Measurements from ENCODE around the gene XPR1.

The XPR1 gene

DNA sequence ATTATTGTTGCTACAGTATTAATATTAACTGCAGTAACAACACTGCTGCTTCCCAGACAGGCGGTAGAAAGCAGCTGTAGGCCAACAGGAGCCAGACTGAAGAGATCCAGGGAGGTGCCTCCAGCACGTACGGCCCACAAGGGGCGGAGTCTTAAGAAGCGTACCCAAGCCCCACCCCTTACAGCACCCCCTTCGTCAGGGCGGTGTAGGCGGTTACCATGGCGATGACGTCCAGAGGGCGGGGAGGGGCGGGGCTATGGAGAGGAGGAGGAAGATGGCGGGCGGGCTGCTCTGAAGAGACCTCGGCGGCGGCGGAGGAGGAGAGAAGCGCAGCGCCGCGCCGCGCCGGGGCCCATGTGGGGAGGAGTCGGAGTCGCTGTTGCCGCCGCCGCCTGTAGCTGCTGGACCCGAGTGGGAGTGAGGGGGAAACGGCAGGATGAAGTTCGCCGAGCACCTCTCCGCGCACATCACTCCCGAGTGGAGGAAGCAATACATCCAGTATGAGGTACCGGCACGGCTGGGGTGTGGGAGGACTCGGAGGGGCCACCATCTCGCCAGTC is at the start of gene XPR1:
Gene XPR1 (plus strand): TSS at position 257 of the 560 bp plus-strand sequence. CDS start 180 bp downstream, at position 437.
- peak; percentile 94 to 97 for DNase-seq (ENCODE audit: low read depth in 1 of 2, low spot score in 1 of 2)

DNA sequence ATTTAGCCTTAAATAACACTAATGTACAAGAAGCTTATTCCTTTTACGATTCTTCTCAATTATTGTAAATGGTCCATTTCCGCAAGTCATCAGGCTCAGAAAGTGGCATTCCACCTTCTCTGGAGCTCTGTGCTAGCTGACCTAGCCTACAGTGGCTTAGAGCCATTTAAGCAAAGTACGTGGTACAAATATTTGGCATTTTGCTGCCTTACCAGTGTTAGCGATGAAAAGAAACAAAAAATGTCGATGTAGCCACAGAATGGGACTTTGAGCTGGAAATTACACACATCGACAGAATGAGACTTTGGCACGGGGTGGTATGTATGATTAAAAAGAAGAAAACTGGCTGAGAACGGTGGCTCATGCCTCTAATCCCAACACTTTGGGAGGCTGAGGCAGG is 47.0 kb upstream of the XPR1 start:
- no peak for DNase-seq (ENCODE audit: low read depth in 1 of 2, low spot score in 1 of 2)

DNA sequence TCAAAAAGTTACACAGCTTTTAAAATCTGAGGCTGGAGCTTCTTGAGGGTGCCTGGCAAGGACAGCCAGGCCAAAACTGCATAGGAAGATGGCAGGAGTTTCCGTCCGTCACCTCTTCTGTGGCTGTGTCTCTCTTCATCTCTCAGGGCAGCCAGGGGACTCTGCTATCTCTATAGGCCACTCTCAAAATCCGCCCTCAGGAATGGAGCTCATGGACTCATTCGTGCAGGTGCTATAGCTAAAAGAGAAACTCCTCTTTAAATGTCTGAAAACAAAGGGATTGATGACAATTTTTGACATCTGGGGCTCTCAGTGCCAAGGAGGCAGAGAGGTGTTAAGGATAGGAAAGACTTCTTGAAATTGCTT is 45.8 kb upstream of the XPR1 start:
- no peak for DNase-seq (ENCODE audit: low read depth in 1 of 2, low spot score in 1 of 2)

DNA sequence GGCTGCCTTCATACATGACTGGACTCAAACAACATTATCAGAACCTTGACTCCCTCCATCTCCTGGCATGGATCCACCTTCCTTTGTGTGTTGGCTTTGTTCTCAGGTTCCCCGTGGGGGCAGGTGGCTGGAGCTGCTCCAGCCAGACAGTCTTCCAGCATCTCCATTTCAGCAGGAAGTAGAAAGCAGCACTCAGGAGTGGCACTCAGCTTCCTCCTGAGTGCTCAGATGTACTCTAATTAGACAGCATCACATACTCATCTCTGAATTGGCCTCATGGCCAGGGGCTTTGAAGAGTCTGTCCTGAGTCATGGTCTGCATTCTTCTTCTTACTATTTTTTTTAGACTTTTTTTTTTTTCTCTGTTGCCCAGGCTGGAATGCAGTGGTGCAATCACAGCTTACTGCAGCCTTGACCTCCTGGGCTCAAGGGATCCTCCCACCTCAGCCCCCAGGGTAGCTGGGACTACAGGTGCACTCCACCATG is 45.1 kb upstream of the XPR1 start:
- DNase-seq (ENCODE audit: low read depth in 1 of 2, low spot score in 1 of 2): no peak

DNA sequence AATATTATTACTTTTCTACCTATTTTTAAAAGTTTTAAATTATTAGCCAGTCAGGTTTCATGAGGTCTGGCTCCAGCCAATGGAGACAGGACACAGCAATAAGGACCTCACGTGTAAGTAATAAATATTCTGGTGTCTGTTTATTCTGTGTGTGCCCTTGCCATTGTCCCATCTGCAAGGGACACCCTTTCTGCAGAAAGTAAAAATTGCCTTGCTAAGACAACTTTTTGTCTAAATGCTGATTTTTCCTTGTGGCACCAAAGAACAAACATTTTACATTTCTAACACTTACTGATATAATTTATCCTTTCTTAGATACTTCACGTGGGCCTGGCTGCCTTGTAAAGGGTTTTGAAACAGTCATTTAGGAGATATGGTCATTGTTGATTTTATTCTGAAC is 43.7 kb upstream of the XPR1 start:
- no peak for DNase-seq (ENCODE audit: low read depth in 1 of 2, low spot score in 1 of 2)

DNA sequence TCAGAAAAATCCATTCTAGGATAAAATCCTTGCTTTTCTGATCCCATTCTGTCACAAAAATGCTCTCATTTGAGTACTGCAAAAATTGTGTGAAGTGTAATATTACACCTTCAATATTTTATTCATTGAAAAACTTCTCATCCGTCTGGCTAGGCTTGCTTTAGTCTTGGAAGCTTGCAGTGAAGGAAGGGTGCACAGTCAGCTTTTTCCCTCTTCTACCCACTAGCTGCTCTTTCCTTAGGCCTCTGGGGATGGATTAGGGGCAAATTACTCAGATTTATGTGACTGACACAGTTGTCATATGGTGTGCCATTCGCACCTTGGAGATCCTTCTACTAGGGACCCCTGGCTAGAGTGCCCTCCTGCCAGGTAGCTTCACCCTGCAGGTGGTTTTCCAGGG is 40.9 kb upstream of the XPR1 start:
- no peak for DNase-seq (ENCODE audit: low read depth in 1 of 2, low spot score in 1 of 2)

DNA sequence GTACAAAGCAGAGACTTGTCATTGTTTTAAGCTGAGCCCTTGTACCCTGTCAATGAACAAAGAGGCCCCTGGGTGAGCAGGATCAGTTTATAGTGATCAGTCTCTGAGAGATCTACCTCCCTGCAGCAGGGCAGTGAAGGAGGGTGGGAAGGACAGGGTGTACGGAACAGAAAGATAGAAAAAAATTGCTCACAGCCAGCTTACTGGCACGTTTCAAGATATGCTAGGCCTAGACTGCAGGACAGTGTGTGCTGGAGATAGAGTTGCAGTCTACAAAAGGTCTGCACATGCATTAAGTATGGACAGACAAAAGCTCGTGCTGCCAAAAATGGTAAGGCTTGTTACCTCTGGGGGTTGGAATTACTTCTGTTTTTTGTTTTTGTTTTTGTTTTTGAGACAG is 38.4 kb upstream of the XPR1 start:
- no peak for DNase-seq (ENCODE audit: low read depth in 1 of 2, low spot score in 1 of 2)

DNA sequence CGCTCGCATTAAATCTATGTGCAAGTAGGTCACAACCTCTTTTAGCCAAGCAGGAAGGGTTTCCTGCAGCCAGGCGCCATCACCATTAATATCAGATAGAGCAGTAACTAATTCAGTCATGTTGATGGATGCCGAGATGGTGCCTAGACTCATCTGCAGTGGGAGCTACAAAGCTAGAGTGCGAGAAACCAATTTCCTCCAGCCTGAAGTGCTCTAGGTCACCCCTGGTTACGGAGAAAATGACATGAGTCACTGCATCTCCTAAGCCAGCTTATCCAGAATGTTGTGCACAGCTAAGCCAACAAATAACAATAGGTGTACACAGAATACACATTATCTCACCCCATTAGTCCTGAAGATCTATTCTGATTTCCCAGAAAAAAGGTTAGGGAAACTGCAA is 37.1 kb upstream of the XPR1 start:
- DNase-seq (ENCODE audit: low read depth in 1 of 2, low spot score in 1 of 2): no peak

DNA sequence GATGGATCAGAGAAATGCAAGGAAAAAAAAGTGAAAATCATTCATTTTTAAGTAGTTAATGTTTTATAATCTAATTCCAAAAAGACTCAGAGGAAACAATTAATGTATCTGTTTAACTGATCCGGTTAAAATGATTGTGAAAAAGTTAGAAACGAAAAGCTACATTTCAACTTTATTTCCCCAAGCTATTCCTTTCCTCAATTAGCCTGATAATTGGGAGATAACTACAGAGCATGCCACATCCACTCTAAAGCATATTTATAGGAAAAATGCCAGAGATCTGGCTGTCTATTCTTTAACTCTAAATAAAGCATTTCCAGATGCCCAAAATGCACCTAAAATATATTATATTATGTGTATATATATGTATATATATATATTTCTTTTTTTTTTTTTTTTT is 35.9 kb upstream of the XPR1 start:
- no peak for DNase-seq (ENCODE audit: low read depth in 1 of 2, low spot score in 1 of 2)

DNA sequence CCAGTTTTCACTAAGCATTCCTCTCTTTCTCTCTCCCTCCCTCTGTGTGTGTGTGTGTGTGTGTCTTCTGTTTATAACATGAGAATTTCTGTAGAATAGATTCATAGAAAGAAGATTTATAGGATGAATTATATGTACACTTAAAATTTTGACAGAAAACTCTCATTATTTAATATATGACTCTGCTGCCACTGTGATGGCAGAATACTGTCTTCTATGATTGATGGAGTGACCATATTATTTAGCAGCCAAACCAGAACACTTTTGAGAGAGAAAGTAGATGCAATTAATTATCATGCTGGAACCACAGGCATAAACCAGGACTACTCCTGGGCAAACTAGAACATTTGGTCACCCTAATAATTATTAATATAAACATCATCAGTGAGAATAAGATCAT is 34.3 kb upstream of the XPR1 start:
- no peak for DNase-seq (ENCODE audit: low read depth in 1 of 2, low spot score in 1 of 2)

DNA sequence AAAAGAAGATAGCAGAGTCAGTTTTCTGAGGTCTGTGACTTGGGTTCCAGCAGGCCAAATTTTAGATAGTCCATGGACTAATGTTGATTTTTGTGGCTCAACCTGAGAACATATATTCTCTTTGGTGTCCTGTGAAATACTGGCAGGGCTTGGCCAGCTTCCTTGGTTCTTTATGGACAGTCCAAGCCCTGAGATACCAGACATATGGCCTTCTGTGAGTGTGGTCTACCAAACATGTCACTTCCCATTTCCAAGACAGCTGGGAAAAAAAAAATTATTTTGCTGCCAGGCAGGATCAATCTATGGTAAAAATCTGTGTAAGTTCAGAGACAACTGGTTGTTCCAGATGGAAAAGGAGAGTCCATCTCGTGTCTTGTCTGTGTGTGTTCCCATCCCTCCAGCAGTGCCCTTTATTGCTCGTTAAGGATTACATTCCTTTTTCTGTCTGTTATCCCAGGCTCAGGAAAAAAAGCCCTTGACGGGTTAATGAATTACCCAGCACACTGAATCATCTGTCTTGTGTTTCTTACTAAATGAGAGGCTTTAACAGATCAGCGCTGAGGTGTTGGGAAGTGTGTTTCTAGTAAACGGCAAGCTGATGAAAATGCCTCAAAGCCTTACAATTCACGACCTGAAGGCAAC is 33.4 kb upstream of the XPR1 start:
- DNase-seq (ENCODE audit: low read depth in 1 of 2, low spot score in 1 of 2): no peak

DNA sequence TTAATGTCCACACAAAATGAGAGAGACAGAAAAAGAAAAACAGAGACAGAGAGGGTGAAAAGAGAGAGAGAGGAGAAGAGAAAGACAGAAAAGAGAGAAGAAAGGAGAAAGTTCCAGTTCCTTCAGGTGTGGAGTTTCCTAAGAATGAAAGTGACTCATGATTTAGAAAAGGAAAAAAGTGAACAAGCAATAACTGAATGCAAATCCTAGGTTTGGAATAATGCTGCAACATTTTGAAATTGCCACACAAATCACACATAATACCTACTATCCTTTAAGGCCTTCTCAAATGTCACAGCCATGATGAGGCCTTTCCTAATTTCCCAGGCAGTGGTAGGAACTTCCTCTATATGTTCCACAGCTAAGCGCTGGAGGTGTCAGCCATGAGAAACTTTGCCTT is 31.5 kb upstream of the XPR1 start:
- no peak for DNase-seq (ENCODE audit: low read depth in 1 of 2, low spot score in 1 of 2)

DNA sequence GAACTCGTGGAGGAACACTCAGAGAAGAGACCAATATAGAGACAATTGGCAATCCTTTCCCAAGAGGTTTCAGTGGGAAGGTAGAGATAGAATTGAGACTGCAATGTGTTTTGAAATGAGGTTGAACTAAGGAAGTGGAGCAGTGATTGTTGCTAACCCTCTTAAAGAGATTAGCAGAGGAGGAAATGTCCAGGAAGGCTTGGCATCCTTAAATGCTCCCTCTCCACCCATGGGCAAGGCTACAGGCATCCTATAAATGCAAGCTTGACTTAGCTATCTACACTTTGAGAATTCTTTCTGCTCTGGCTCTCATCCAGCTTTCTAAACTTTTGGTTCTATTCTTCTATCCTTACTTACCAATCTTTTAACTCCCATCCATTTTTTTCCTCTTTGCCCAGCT is 30.3 kb upstream of the XPR1 start:
- no peak for DNase-seq (ENCODE audit: low read depth in 1 of 2, low spot score in 1 of 2)

DNA sequence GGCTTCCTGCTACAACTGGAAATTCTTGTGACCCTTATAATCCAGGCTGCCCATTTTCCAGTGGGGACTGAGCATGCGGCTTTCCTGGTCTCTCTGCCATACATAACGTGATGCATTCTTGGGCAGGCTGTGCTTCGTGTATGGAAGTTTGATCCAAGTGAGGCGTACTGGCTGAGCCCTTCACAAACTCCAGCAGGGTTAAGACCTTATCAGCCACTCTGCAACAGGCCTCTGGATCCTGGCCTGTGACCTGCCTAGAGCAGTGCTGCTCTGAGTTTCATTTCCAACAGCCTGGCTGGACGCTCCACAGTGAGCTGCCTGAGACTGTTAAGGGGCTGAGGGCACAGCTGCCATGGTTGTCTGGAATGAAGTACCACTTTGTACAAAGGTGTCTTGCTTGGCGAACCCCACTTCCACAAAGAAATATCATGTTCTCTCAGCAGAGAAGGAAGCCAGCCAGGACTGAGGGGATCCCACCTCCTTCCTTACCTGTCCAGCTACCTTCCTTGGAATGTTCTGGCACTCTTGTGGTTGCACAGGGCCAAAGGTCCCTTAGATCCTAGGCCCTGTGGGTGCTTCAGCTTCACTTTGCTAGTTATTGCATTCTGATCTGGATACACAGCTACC is 28.5 kb upstream of the XPR1 start:
- DNase-seq (ENCODE audit: low read depth in 1 of 2, low spot score in 1 of 2): no peak

DNA sequence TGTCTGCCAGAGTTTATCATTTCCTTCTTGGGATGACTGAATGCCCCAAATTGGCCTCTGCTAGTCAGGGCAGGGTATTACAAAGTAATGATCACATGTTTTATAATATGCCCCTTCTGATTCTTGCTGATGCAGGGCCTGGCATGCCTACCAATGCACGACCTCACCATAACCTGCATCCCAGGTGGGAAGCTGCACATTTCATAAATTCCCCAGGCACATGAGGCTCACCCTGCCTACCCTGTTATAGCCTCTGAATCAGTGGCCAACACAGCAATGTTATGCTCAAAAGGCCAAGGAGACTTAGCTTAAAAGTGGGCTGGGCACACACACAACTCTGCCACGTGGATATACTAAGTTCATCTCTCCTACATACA is 28.0 kb upstream of the XPR1 start:
- DNase-seq (ENCODE audit: low read depth in 1 of 2, low spot score in 1 of 2): no peak

DNA sequence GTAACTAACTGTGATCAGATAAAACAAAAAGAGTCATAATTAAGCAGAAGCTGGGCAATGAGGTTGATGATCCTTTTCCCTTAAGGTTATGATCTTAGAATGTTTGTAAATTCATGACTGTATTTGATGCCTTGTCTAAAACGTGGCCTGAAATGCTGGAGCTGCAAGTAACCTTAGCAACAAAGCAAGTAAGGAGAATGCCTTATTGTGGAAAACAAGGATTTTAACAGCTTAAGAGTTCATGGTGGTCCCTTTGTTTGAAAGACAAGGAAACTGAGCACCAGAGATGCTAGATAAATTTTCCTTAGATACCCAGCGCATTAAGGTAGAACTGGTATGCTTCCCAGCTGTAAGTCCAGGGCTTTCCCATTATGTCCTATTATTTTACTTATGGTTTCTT is 25.7 kb upstream of the XPR1 start:
- no peak for DNase-seq (ENCODE audit: low read depth in 1 of 2, low spot score in 1 of 2)

DNA sequence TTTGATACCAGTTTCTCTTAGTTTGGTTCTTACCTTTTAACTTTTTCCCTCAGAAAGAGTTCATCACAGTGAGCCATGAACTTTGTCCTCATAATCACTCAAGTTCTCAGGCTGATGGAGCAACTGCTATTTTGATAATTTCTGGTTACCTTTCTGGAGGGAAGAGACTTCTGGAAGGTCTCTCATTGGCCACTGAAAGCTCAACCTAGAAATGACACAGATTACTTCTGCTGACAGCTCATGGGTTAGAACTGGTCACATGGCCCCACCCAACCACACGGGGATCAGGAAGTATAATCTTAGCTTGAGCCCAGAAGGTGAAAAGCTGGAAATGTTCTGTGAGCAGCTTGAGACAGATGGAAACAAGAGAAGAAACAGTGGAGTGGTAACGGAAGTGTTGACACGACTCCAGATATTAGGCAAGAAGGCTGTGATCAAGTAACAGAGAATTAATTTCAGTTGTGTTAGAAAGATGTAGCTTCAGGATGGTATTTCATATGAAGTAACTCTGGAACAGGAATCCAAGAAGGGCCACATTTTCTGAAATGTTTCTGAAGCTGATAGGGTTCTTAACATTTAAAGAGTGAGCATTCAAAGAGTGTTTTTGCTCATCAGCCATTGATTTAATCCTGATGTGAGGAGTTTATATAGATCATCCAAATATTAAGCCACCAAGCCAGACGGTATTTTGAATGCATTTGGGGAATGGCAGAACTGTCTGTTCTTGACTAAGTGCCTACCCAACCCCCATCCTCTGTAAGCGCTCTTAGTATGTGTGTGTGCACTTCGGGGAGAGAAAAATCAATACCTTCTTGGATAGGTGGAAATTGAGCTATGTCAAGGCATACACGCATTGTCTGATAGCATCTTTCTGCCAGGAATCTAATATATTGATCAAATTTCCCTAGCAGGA is 21.9 kb upstream of the XPR1 start:
- no peak for DNase-seq (ENCODE audit: low read depth in 1 of 2, low spot score in 1 of 2)

DNA sequence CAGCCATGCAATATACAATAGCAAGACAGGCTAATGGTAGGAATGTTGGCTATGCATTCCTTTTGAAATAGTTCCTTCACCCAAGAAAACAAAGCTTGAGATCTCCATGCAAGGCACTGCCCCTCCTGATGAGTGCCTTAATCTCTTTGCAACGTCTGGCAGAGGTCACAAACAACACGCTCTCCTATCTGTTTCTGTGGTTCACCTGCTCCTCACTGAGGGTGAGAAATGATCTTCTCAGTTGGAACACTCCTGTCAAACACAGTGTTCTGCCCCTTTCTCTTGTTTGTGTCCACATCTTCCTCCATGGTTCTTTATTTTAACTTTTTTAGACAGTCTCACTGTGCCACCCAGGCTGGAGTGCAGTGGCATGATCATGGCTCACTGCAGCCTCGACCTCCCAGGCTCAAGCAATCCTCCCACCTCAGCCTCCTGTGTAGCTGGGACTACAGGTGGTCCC is 21.2 kb upstream of the XPR1 start:
- no peak for DNase-seq (ENCODE audit: low read depth in 1 of 2, low spot score in 1 of 2)

DNA sequence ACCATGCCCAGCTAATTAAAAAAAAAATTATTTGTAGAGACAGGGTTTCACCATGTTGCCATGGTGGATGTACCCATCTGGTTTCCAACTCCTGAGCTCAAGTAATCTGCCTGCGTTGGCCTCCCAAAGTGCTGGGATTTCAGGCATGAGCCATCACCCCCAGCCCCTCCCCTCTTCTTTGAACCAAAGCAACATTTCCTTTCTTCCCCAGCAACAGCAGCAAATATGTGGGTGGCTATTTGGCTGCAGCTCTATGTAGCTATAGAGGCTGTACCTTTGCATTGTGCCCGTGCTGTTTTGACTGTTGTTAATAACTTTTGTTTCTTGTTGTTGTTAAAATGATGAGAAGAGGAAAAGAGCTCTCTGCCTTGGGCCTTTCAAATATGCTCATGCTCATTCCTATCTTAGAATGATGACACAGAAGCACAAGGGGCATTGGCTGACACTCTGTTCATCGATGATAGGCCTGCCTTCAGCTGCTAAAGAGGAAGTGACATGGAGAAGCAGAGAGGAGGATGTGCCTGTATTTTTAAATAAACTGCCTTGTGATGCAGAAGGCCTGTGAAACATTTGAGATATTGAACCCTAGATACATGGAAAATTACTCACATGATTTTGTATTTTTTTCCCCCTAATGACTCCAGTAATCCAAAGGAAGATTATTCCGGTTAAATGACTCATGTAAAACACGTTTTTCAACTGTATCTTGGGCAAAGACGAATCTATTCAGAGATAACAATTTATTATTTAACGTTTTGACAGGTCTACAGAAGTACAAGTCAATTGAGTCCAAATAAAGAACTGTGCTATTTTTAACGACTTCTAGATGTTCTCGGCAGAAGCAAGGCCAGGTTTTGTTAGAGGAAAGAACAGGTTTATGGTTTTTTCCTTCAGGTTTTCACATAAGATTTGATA is 20.5 kb upstream of the XPR1 start:
- DNase-seq (ENCODE audit: low read depth in 1 of 2, low spot score in 1 of 2): no peak

DNA sequence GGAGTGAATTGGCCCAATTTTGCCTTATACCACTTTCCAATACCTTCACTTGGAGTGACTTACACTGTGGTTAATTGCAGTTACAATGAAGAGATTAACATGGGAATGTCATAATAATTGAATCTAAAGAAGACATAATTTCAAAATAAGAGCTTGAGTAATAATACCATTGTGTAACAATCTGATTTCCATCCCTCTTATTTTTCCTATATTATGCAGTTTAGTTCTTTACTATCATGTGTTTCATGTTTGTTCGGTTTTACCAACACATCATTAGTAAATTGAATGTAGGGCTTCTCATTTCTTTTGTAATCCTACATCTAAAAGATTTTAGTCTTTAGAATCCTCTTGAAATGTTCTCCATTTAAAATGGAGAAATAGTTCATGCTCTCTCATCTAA is 19.2 kb upstream of the XPR1 start:
- DNase-seq (ENCODE audit: low read depth in 1 of 2, low spot score in 1 of 2): no peak

DNA sequence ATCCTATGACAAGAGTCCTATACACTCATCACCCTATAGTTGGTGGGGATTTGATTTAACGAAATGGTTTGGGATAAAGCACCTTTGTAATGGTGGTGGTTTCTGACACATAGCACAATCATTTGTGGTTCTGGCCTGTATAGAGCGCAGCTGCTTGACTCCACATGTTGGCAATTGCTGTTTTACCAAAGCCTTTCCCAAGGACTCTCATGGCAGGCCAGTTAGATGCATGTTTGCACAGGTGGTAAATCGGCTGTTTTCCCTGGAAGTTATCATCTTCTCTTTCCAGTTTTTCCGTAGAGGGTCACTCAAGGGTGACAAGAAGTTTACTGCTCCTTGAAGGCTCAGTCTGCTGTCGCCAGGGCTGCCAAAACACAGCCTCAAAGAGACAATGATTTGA is 17.1 kb upstream of the XPR1 start:
- DNase-seq (ENCODE audit: low read depth in 1 of 2, low spot score in 1 of 2): no peak
